NCI-H1105 treated with DMSO at 0.1 percent for 48 hours (cell line): ENCODE measurements around the gene POLR3B.
"Not testable (repeated sequence)": the region's sequence is repeated elsewhere in the genome, so short reads cannot be mapped to it uniquely, and the experiment has no call there.

Source experiments
- DNase-seq: peaks from one replicate; lab custom pipeline; 2025; lab: John Stamatoyannopoulos, UW

Gene POLR3B

DNA sequence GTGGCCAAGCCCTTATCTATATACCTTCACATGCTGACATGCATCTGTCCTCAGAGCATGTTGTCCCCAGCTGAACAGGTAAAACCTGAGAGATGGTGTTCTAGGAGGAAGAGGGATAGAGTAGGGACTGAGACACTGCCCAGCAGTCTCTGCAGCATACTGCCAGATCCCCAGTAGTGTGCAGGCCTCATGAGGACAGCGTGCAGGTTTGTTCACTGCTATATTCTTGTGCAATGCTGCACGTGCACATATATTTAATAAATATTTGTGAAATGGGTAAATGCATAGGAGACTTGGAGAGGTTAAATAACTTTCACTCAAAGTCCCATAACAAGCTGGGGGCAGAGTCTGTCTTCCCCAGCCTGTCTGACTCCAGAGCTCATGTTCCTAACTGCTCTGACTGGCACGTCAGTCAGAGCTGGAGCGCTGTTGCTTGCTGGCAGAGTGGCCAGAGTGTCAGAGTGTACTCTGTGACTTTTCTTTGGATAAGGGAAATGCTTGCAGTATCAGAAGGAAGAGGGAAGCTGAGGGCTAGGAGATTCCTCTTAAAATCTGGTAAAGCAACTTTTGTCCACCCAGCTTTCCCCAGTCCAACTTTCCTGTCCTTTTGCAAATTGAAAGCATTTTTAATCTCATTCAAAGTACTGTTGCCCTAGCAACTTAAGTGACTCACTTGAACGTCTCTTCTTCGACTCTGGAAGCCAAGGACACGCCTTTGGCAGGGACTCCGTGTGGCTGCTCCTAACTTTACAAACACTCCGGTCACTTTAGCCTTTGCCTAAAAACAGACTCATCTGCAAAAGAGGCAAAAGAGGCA, 14.9 kb upstream of the POLR3B start:
- peak; percentile 38 for DNase-seq

DNA sequence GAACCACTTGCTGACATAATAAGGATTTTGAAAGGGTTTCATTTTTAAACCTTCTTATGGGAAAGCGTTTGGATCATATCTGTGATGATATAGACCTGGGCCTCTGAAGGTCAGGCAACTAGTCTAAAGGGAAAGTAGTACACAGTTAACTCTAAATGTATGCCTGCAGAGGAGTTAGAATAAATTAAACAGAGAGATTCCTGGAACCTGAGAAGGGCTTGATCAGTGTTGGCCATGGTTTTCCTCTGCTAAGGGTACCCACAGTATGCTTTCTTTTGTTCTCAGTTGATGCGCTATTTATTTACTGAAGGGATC, 14.4 kb upstream of the POLR3B start:
- DNase-seq, result no peak

DNA sequence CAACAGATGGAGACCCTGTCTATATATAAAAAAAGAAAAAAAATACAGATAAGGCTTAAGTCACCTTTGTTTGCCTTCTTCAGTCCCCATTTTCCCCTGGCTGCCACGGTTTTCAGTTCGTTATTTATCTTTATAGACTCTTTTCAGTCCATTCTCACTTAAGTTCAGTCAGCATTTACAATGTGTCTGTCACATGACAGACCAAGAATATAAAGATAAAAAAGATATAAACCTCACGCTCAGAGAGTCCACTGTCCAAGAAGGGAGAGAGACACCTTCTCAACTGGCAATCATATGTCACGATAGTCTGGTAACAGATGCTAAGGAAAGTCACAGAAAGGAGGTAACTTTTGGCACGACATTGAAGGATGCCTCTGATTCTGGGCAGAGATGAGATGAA, 13.4 kb upstream of the POLR3B start:
- DNase-seq, result no peak

DNA sequence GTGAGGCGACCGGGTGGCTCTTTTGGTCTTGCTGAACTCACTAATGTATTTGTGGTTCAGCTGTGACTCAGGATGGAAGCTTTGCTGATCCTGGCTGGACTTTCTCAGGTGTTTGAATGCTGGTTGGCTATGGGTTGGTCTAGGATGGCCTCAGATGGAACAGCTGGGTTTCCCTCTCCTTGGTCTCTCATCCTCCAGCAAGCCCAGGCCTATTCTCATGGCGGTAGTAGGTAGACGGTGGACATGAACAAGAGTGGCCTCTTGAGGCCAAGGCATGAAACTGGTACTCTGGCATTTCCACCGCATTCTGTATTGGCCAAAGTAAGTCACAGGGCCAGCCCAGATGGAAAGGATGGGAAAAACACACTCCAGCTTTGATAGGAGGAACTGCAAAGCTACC, 11.8 kb upstream of the POLR3B start:
- DNase-seq, result peak; percentile 14

DNA sequence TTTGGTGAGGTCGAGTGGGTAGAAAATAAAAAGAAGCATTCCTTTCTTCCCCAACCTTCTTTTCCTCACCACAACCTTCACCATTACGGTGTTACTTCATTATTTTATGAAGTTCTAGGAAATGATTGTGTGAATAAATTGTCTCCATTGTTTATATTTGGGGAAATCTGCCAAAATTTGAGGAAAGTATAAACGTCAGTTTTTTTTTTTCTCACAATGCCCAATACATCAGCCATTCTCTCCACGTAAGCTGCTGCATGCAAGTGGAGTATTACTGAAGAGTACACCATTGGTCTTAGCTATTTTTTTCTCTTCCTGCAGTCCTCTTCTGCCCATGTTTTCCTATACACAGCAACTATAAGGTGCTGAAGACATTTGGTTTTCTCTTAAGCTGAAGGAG, 9.1 kb upstream of the POLR3B start:
- no peak for DNase-seq

DNA sequence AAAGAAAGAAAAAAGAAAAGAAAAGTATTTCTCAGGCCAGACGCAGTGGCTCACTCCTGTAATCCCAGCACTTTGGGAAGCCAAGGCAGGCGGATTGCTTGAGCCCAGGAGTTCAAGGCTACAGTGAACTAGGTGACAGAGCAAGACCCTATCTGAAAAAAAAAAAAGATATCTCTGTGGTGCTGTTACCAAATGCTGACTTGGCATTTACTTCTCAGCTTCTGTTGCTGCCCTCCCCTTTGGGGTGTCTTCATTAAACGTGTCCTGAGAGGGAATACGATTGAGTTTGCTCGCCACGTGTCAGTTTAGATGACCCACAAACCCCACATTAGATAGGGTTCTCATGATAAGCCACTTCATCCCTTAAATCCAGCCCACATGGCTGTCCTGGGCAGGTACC, 4.4 kb upstream of the POLR3B start:
- DNase-seq, result no peak

DNA sequence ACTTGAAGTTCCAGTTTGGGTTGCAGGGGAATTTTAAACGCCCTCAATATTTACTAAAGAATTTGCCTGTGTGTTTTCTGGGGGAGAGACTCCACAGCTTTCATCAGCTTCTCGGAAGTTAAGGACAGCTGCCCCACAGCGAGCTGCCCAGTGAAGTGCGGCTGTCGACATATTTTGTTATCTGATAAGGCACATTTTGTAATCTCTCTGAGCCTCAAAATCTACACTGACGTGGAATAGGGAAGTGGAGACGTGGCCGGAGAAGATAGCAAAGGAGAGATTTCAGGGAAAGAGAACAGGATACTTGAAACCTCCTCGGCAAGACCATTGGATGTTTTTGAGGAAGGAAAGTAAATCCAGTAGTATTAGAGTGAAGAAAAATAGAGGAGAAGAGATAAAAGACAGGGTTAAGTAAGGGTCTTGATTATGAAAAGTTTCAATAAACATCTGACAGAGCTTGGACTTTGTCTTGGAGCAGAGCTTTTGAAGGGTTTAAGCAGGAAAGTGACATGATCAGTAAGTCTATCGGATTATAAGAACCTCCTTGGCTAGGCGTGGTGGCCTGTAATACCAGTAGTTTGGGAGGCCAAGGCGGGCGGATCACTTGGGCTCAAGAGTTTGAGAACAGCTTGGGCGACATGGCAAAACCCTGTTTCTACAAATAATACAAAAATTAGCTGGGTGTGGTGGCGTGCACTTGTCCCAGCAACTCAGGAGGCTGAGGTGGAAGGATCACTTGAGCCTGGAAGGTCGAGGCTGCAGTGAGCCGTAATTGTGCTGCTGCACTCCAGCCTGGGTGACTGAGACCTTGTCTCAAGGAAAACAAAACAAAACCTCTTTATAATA, 1.1 kb downstream of the POLR3B start:
- no peak for DNase-seq

DNA sequence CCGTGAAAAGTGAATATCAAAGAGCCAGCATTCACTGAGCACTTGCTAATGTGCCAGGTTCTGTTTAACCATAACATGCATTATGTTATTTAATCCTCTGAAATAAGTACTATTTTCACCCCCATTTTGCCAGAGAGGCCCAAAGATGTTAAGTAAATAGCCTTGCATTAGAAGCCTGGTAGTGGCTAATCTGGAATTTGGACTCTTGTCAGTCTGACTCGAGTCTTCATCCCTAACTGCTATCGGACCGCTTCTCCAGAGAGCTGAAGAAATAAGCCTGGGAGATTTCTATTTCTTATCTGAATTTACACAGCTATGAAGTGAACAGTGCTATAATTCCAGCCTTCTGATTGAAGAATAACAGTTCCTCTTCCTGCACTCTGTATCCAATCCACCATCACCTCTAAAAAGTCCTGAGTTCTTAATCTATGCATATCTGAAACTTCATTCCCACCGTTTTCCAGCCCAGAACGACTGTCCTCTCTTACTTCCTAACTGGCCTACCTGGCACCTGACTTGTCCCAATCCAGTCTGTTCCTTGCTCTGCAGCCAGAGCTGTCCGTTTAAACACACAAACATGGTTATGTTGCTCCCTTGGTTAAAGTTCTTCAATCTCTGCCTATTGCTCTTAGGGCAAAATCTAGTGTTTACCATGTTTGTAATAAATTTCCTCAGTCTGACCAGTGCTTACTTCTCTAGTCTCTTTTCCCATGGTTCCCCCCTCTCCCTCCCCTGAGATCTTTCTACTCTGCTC, 2.3 kb downstream of the POLR3B start:
- DNase-seq, result no peak

DNA sequence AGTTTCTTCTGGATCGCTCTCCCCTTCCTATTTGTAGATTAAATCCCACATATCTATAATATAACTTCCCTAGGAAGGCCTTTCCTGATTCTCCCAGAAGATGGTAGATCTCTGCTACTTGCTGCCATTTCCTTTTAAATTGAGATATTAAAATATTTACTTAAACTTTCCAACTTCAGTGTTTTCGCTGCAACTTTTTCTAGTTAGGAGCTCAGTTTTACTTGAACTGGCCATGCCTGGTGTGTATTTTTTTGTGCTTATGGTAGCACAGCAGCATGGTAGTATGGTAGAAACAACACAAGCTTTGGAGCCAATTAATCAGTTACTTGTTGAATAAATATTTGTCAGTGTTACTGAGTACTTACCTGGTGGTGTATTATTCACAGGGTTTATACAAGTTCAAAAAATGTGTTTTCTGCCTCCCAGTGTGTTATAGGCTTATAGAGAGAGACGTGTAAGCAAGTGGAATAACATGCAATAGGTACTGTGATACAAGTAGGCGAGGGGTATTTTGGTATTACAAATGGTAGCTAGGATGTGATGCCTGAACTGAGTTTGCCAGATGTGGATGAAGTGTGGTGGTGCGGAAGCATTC, 2.9 kb downstream of the POLR3B start:
- DNase-seq, result no peak

DNA sequence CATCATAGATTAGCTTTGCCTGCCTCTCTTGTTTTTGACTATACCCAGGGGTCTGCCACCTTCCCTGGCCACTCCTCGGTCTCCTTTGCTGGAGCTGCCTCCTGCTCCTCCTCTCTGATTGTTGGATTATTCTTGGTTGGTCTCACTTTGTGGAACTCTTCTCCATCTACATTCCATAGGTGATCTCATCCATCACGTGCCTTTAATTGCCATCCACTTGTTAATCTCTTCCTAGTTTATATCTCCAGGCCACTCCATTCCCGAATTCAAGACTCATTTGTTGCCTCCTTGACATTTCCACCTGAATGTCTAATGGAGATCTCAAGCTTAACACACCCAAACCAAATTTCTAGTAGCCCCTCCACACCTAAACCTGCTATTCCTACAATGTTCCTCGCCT, 5.4 kb downstream of the POLR3B start:
- DNase-seq, result no peak

DNA sequence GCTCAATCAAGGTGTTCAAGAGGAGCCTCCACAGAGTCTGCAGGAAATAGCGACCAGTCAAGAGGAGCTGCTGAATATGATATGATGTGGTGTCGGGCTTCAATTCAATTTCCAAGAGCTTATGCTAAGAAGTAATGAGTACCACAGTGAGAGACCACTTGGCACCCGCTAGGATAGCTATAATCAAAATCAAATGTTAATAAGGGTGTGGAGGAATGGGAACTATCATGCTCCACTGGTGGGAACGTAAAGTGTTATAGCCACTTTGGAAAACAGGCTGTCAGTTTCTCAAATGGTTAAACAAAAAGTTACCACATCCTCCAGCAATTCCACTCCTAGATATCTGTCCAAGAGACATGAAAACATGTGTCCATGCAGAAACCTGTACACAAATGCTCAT, 6.7 kb downstream of the POLR3B start:
- no peak for DNase-seq

DNA sequence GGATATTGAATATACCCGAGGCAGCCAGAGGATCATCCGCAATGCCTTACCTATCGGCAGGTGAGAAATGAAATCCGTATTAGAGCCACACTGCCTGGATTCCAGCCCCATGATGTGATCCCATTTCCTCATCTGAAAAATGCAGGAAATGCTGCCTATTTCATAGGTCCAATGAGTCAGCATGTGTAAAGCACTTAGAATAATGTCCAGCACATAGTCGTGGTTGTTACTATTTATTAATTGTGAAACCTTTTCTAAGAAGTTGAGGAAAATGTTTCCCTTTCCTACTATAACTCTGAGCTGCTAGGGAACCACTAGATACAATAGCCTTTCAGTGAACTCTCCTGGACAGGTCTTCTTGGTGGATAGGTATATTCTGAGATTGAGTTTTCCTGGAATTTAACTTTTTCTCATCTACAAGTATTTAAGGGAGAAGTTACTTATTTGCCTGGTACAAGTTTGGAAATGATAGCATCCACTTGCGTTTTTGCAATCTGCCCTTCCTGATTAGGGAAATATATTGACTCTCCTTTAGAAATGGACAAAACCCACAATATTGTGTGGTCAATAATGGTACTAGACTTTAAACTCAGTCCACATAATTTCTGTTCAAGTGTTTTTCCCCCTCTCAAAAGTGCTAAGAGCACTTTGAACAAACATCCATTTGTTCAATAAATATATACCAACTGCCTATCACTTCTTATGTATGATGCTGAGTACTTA, 12.2 kb downstream of the POLR3B start:
- DNase-seq, result no peak

DNA sequence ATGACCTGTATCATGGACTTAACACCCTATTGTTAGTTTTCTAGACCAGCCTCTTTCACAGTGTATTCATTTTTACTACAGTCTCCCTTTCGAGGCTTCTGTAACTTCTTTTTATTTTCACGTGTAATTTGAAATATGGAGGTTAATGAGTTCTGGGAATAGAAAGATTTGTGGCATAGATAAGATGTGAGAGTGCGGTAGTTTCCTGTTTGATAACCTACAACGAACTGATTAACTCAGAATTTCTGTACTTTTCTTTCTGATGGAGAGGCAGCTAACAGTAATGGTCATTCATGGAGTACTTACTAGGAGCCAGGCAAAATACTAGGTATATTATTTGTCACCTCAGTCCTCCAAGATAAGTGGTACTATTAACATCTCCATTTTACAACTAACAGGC, 21.2 kb downstream of the POLR3B start:
- no peak for DNase-seq

DNA sequence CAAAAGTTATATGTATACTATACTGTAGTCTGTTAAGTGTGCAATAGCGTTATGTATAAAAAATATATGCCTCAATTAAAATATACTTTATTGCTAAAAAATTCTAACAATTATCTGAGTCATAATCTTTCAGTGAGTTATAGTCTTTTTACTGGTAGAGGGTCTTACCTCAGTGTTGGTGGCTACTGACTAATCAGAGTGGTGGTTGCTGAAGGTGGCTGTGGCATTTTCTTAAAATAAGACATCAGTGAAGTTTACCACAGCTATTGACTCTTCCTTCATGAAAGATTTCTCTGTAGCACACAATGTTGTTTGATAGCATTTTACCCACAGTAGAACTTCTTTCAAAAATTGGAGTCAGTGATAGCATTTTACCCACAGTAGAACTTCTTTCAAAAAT, 23.4 kb downstream of the POLR3B start:
- DNase-seq, result no peak

DNA sequence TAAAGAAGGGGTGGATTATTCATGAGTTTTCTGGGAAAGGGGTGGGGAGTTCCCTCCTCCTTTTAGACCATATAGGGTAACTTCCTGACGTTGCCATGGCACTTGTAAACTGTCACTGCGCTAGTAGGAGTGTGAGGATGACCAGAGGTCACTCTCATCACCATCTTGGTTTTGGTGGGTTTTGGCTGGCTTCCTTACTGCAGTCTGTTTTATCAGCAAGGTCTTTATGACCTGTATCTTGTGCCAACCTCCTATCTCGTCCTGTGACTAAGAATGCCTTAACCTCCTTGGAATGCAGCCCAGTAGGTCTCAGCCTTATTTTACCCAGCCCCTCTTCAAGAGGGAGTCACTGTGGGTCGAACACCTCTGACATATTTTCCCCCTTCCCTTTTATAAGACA, 24.3 kb downstream of the POLR3B start:
- not testable (repeated sequence) for DNase-seq

DNA sequence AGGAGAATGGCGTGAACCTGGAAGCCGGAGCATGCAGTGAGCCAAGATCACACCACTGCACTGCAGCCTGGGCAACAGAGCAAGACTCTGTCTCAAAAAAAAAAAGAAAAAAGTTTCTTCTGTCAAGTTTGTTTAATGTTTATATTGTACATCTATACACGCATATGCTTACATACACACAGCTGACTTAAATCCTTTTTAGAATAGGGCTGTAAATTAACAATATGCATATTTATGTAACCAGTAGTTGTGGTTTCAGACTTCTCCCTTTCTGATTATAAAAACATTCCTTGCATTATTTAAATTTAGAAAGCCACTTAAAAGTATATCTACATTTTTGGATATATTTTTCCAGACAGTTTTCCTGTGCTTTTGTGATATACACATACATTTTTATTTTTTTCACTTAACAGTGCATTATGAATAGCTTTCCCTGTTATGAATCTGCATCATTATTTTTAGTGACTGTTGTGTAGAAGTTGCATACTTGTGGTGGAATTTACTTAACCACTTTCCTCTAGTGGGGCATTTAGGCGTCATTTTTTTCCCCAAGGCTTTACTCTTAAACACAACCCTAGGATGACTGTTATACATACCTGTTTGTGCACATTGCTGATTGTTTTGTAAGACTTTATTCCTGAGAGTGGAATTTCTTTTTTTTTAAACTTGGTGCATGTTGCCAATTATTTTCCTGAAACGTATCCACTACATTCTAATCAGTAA, 29.4 kb downstream of the POLR3B start:
- DNase-seq, result no peak

DNA sequence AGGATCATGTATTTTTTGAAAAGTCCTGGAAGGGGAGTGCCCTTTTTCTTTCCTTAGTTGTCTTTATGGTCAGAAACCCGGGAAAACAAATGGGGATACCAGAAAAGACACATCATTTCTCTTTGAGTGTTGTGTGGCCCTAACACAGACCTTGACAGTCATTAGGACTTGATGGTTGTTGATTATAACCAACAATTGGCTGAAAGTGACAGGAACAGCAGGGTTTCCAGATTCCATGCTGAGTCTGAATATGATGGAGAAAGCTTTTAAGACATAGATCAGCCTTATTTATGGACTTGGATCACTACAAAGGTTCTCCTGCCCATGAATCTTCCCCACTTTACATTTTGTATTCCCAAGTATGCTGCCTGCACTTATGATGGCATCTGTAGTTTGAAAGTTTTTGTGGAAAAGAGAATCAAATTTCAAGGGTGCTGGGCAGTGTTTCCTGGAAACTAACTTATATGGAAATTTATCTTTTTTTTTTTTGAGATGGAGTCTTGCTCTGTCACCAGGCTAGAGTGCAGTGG, 30.4 kb downstream of the POLR3B start:
- no peak for DNase-seq

DNA sequence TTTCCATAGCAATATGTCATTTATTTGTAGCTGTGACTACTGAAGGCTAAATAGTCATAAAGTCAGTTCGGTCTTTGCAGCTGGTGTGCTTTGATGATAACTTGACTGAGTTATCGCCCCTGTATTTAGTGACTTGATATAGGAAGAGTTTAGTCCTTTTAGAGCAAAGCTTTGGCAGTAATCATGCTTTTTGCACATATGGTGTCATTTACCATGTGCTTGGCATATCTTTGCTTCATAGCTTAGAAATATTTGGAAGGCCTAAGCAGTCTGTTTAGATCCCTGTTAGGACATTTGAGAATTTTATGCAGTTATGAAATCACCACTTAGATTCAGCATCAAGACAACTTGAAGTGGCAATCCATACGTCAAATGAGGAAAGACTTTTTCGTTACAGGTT, 31.6 kb downstream of the POLR3B start:
- DNase-seq, result no peak

DNA sequence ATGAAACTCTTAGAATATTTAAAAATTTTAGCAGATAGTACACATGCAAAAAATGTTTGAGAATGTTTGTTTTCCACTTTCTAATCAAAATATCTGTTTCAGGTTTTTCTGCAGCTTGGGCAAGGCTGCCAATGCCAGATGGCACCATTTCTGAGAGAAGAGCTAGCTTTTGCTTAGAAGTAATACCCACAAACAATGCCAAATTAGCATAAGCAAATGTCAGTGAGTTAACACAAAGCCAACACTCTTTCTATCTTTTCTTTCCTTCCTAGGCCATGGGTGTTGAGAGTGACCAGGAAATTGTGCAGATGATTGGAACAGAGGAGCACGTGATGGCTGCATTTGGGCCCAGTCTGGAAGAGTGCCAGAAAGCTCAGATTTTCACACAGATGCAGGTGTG, 35.2 kb downstream of the POLR3B start:
- no peak for DNase-seq

DNA sequence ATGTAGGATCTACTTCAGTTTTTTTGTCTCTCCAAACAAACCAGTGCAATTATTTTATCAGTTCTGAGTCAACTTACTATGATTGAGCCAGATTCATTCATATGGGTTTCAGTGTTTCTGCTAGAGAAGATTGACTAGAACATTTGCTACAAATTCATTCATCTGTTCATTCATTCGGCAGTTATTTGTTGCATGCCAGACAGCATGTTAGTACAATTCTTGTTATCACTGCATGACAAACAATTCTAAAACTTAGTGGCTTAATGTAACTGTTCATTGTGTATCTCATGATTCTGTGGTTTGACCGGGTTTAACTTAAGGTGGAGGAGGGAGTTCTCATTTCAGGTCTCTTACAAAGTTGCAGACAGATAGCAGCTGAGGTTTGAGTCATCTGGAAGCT, 52.3 kb downstream of the POLR3B start:
- DNase-seq, result no peak

DNA sequence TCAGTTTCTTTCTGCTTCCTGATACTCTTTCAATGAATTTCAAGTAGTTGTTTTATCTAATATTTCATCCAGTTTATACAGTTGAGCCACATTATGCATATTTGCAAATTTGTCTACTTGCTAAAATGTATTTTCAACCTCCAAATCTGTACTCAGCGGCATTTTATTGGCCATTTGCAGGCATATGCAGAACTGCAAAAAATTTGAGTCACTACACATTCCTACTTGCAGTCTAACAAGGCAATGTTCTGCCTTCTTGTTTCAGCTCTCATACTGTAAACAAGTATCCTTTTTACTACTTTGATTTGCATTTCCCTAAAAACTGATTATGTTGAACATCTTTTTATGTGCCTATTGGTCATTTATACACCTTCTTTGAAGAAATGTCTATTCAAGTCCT, 55.0 kb downstream of the POLR3B start:
- no peak for DNase-seq
